Measurements from ENCODE around the gene GALNT9.

DNA sequence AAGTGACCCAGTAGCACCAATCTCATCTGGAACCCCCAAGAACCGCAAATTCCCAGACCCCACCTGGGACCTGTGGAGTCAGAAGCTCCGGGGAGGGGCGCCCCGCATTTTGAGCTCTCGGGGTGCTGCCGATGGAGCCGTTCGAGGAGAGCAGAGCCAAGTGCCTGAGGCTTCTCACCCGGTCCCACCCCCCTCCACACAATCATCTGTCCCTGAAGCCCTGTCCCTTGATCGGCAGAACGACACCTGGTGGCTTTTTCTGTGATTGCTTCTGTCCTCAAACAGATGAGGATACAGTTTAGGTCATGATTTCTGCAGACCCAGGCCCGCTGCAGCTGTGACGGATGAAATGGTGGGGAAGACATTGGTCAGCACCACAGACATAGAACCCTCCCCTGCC, 110.5 kb downstream of the GALNT9 start:
- no peak for TF ChIP-seq POLR2A (IDR thresholded peaks at IDR 0.05)
- TF ChIP-seq, protein P1, sequence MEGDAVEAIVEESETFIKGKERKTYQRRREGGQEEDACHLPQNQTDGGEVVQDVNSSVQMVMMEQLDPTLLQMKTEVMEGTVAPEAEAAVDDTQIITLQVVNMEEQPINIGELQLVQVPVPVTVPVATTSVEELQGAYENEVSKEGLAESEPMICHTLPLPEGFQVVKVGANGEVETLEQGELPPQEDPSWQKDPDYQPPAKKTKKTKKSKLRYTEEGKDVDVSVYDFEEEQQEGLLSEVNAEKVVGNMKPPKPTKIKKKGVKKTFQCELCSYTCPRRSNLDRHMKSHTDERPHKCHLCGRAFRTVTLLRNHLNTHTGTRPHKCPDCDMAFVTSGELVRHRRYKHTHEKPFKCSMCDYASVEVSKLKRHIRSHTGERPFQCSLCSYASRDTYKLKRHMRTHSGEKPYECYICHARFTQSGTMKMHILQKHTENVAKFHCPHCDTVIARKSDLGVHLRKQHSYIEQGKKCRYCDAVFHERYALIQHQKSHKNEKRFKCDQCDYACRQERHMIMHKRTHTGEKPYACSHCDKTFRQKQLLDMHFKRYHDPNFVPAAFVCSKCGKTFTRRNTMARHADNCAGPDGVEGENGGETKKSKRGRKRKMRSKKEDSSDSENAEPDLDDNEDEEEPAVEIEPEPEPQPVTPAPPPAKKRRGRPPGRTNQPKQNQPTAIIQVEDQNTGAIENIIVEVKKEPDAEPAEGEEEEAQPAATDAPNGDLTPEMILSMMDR (IDR thresholded peaks at IDR 0.05): no peak

Measured in ovary (tissue), 3 donors.